SU-DHL-6 (cell line): ENCODE measurements around the gene TMEM212.

ENCODE experiments used
- H2AFZ ChIP-seq: fragments of 200-600 bp; sonication (generic); 2 replicates; pipeline ENCODE4 v1.6.1; 2014; ENCODE audit warnings: low read depth, mild to moderate bottlenecking, moderate library complexity, mixed read lengths, antibody characterized with exemption, low read length; ENCODE audit not compliant: severe bottlenecking
- H3F3A ChIP-seq: fragments of 200-600 bp; shearing (Covaris generic); 2 replicates; pipeline ENCODE4 v1.6.0; 2016; ENCODE audit warnings: antibody characterized with exemption, mild to moderate bottlenecking; ENCODE audit not compliant: insufficient read depth
- H3K27ac ChIP-seq: fragments of 200-600 bp; sonication (generic); 2 replicates; pipeline ENCODE4 v1.5.1; 2016; ENCODE audit warnings: low read depth, mild to moderate bottlenecking, low read length, moderate library complexity, mixed read lengths
- H3K27me3 ChIP-seq: fragments of 200-600 bp; sonication (generic), shearing (Covaris generic); 2 replicates; pipeline ENCODE4 v1.6.0; 2014; ENCODE audit warnings: mild to moderate bottlenecking, low read length
- H3K36me3 ChIP-seq: fragments of 200-600 bp; sonication (generic); 2 replicates; pipeline ENCODE4 v1.6.1; 2014; ENCODE audit warnings: mild to moderate bottlenecking, low read length, mixed read lengths
- H3K4me2 ChIP-seq: fragments of 300-600, 200-600 bp; shearing (Covaris generic), sonication (generic); 2 replicates; pipeline ENCODE4 v1.6.0; 2014; ENCODE audit warnings: low read length, low read depth, mild to moderate bottlenecking; ENCODE audit not compliant: poor library complexity, severe bottlenecking
- H3K4me3 ChIP-seq: fragments of 200-600 bp; sonication (generic); 2 replicates; pipeline ENCODE4 v1.5.1; 2014; ENCODE audit warnings: antibody characterized with exemption, low read length, mild to moderate bottlenecking, mixed read lengths; ENCODE audit not compliant: insufficient read depth, poor library complexity, severe bottlenecking
- H3K79me2 ChIP-seq: fragments of 200-600 bp; sonication (generic); 2 replicates; pipeline ENCODE4 v1.6.1; 2014; ENCODE audit warnings: mild to moderate bottlenecking, low read length, moderate library complexity; ENCODE audit not compliant: insufficient read depth
- H3K9ac ChIP-seq: fragments of 200-600 bp; sonication (generic); 2 replicates; pipeline ENCODE4 v1.7.0; 2014; ENCODE audit warnings: mild to moderate bottlenecking, low read length
- H3K9me2 ChIP-seq: fragments of 200-600 bp; sonication (generic); replicated peaks from 2 replicates; pipeline ENCODE4 v1.6.1; 2014; ENCODE audit warnings: low read length; ENCODE audit not compliant: insufficient read depth
- H3K9me3 ChIP-seq: fragments of 200-600 bp; sonication (generic); 2 replicates; pipeline ENCODE4 v1.6.1; 2014; ENCODE audit warnings: low read length, mixed read lengths; ENCODE audit not compliant: insufficient read depth
- H4K20me1 ChIP-seq: fragments of 200-600 bp; sonication (generic); 2 replicates; pipeline ENCODE4 v1.6.1; 2014; ENCODE audit warnings: low read depth, mild to moderate bottlenecking, antibody characterized with exemption, low read length, moderate library complexity, mixed read lengths
- EZH2phosphoT487 ChIP-seq: fragments of 200-600 bp; sonication (generic), shearing (Covaris generic); conservative IDR thresholded peaks from 2 replicates; pipeline ENCODE4 v1.6.1; 2018; ENCODE audit warnings: mild to moderate bottlenecking, antibody characterized with exemption, low read length, moderate library complexity, mixed read lengths
- TF ChIP-seq, protein P1 (sequence below): fragments of 200-600 bp; sonication (generic); IDR thresholded peaks from one replicate; pipeline ENCODE4 v1.5.1; 2017; ENCODE audit warnings: antibody characterized with exemption, mild to moderate bottlenecking, low read length, moderate library complexity; ENCODE audit not compliant: insufficient read depth, poor library complexity, severe bottlenecking

TMEM212 gene

DNA sequence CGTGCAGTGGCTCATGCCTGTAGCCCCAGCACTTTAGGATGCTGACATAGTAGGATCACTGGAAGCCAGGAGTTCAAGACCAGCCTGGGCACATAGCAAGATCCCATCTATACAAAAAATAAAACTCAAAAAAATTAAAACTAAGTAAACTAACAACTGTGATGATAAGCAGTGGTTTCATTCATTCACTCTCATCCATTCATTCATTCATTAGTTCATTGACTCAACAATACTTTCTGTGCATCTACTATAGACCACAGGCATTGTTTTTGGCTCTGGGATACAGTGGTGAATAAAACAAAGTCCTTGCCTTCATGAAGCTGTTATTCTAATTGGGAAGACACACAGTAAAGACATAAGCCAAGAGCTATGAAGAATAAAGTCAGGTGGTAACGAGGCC is 7.5 kb upstream of the TMEM212 start:
- H3K27ac ChIP-seq = no peak overlapping the region
- no peak for TF ChIP-seq EZH2phosphoT487
- TF ChIP-seq, protein P1, sequence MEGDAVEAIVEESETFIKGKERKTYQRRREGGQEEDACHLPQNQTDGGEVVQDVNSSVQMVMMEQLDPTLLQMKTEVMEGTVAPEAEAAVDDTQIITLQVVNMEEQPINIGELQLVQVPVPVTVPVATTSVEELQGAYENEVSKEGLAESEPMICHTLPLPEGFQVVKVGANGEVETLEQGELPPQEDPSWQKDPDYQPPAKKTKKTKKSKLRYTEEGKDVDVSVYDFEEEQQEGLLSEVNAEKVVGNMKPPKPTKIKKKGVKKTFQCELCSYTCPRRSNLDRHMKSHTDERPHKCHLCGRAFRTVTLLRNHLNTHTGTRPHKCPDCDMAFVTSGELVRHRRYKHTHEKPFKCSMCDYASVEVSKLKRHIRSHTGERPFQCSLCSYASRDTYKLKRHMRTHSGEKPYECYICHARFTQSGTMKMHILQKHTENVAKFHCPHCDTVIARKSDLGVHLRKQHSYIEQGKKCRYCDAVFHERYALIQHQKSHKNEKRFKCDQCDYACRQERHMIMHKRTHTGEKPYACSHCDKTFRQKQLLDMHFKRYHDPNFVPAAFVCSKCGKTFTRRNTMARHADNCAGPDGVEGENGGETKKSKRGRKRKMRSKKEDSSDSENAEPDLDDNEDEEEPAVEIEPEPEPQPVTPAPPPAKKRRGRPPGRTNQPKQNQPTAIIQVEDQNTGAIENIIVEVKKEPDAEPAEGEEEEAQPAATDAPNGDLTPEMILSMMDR = no peak
- no peak overlapping the region for H3K9ac ChIP-seq

DNA sequence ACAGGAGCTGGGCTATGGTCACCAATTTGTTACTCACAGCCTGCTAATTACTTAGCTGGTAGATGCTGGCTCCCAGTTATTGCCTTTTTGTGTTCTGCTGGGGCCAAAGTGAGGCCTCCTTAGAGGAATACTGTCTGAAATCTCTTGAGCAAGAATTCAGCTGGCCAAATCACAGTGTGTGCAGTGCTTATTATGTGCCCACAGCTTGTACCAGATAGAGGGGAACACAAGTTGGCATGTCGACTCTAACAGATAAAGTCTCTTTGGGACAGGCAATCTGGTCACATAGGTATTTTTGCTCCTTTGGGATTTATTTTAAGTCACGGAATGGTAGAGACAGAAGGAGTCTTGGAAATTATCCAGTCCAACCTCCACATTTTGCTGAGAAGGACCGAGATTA is 6.3 kb upstream of the TMEM212 start:
- Histone ChIP-seq H2AFZ (no peak overlapping the region), H3K27ac (no peak overlapping the region), H3K79me2 (no peaks in the 10 kb centered on the region), H3K9me3 (no peaks in the 10 kb centered on the region), H3K9me2 (no peaks in the 10 kb centered on the region), H3K4me3 (no peak overlapping the region), H3K36me3 (no peaks in the 10 kb centered on the region), H3K9ac (no peak overlapping the region), H3K27me3 (no peaks in the 10 kb centered on the region), H3F3A (no peaks in the 10 kb centered on the region), H4K20me1 (no peaks in the 10 kb centered on the region), H3K4me2 (no peak overlapping the region)
- TF ChIP-seq, protein P1 = no peak
- no peak for TF ChIP-seq EZH2phosphoT487

More for the DNA sequence above, 7.5 kb upstream of the TMEM212 start:
- Histone ChIP-seq H3K79me2 (no peaks in the 10 kb centered on the region), H2AFZ (no peak overlapping the region), H3K36me3 (no peaks in the 10 kb centered on the region), H3K9me3 (no peaks in the 10 kb centered on the region), H3F3A (no peaks in the 10 kb centered on the region), H3K4me3 (no peak overlapping the region), H3K27me3 (no peaks in the 10 kb centered on the region), H3K9me2 (no peaks in the 10 kb centered on the region), H3K4me2 (no peak overlapping the region), H4K20me1 (no peaks in the 10 kb centered on the region)

DNA sequence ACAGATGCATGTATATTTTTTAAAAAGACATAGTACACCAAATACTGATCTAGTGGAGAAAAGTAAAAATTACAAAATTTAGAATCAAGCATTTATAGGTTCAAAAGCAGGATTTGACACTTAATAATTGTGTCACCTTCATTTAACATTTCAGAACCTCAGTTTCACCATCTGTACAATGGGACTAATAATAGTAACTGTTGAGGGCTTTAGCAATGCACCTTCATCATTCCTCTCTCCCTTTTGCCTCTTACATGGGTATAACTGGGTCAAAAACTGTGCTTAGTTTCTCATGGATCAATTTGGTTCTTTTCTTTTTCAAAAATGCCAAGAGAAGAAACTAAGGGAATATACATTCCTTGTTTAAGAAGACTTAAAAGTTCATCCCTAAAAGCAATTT is 5.5 kb upstream of the TMEM212 start:
- Histone ChIP-seq H2AFZ (no peak overlapping the region), H3K4me2 (no peak overlapping the region), H4K20me1 (no peaks in the 10 kb centered on the region), H3K9ac (no peak overlapping the region), H3F3A (no peaks in the 10 kb centered on the region), H3K9me2 (no peaks in the 10 kb centered on the region), H3K9me3 (no peaks in the 10 kb centered on the region), H3K4me3 (no peak overlapping the region), H3K79me2 (no peaks in the 10 kb centered on the region), H3K36me3 (no peaks in the 10 kb centered on the region), H3K27ac (no peak overlapping the region), H3K27me3 (no peaks in the 10 kb centered on the region)
- TF ChIP-seq, protein P1 = no peak
- no peak for TF ChIP-seq EZH2phosphoT487
